ENCODE measurements around the gene PARP1.

DNA sequence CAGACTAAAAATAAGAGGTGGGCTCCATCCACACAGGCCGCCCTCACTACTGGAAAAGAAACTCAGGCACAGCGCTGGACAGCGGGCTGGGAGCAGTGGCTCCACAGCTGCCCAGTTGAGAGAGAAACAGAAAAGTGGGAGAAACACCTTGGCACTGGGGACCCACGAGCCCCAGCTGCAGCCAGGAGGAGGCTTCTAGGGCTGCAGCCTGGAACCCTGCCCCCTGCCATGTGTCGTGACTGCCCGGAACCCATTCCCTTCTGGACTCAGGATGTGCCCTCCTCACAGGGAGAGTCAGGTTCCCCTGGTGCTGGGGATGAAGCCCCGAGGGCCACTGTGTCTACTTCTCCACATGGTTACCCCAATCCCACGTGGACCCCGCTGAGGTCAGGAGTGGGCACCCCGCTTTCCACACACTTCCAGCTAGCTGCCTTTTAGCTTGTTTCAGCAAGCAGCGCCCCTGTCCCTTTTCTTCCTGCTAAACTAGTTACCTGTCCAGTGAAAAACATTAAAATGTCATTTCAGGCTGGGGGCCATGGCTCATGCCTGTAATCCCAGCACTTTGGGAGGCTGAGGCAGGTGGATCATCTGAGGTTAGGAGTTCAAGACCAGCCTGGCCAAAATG is 35.9 kb downstream of the PARP1 start:
- TF ChIP-seq, protein P1, sequence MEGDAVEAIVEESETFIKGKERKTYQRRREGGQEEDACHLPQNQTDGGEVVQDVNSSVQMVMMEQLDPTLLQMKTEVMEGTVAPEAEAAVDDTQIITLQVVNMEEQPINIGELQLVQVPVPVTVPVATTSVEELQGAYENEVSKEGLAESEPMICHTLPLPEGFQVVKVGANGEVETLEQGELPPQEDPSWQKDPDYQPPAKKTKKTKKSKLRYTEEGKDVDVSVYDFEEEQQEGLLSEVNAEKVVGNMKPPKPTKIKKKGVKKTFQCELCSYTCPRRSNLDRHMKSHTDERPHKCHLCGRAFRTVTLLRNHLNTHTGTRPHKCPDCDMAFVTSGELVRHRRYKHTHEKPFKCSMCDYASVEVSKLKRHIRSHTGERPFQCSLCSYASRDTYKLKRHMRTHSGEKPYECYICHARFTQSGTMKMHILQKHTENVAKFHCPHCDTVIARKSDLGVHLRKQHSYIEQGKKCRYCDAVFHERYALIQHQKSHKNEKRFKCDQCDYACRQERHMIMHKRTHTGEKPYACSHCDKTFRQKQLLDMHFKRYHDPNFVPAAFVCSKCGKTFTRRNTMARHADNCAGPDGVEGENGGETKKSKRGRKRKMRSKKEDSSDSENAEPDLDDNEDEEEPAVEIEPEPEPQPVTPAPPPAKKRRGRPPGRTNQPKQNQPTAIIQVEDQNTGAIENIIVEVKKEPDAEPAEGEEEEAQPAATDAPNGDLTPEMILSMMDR (IDR thresholded peaks at IDR 0.05), result no peak
- no peak for TF ChIP-seq EZH2 (IDR thresholded peaks at IDR 0.05)

All from neural progenitor cell (in vitro differentiated cells).